Measurements from ENCODE around the gene FBXO28.

FBXO28 gene

DNA sequence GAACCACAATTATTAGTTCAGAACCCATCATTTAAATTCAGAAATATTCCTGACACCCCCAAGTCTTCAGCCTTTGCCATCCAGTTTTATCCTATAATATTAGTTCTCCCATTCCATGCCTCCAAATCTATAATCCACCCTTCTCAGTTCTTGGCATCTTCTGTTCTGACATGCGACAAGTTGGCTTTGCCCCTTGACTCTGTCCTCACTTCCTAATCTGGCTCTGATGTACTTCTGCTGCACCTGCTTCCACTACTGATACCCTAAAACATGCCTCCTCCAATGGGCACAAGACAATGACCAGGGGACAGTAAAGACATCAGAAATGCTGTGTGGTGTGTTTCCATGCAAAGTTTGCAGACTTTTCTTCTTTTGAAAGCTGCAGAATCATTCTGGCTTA is 17.1 kb upstream of the FBXO28 start:
- no peak for FAIRE-seq

DNA sequence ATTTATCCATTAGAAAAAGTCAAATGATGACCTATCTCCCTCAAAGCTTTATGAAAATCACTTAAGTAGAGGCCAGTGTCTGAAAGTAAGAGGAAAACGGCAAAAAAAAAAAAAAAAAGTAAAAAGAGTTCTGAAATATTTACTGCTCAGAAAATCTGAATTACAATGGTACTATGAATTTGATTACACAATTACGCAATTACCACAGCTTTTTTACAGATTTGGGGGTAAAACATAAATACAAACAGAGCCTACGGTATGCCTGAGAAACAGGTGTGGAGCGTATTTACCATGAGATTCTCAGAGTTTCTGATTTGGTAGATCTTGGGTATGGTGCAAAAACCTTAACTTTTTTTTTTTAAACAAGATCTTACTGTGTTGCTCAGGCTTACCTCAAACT is 15.9 kb upstream of the FBXO28 start:
- no peak for FAIRE-seq

DNA sequence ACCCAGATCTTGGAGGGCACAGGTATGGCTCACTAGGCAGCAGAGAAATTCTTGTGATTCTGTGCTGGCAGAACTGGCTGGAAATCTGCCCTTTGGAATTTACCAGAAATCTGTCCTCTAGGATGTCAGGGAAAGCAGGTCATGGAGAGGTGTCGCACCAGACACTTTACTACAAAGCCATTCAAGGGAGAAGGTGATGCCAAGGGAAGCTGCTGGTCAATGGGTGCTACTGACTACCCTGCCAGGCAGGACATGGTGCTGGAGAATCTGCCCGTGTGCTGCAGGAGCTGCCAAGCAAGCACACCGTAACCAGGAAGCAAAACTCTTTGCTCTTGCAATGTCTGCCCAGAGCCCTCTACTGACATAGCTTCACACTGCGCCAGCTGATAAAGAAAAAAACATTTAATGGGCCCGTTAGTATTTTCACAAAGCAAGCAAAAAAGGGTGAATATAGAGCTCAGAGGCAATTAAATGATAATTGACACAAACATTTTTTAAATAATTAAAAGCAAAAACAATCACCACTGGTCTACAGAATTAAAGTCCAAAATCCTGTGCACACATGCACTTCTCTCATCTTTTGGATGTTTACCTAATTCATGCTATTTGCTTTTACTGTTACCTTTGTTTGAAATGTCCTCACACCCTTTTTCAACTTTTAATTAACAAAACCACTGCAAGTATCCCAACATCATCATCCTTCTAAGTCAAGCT is 7.2 kb upstream of the FBXO28 start:
- FAIRE-seq, result peak; percentile 78

DNA sequence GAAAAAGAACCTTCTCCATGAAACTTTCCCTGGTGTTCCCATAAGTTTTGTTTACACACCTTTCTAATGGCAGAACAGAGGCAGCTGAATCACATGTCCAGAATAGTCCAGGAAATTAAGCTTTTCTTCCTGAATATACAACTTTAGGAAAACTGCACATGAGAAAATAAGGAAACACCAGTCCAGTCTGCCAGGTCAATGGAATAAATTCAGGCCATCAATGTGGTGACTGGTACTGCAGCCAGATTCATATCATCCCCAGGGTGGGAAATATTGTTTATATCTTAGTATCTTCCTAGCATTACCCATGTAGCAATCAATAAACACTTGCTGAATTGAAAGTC is 6.7 kb upstream of the FBXO28 start:
- no peak for FAIRE-seq

DNA sequence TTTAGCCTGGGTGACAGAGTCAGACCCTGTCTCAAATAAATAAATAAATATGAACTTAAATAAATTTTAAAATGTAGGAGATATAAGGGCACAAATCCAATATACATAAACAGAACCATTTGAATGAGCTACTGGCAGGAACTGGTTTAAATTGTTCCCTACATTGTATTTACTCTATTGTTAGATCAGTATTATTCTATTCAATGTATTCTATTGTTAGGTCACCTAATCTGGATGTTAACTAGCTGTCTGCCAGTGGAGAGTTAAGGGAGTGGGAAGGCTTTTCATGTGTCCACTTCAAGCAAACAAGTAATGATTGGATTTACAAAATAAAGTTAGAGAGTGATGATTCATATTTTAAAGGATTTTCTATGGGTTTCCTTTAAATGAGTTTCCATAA is 4.9 kb upstream of the FBXO28 start:
- FAIRE-seq, result no peak

DNA sequence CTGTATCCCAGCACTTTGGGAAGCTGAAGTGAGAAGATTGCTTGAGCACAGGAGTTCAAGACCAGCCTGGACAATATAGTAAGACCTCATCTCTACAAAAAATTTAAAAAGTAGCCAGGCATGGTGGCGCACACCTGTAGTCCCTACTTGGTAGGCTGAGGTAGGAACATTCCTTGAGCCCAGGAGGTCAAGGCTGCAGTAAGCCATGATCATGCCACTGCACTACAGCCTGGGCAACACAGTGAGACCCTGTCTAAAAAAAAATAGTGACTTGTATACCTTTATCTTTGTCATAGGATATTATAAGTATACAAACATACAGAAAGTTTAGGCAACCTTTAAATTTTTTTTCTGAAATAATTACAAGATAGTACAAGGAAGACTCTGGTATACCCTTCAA is 3.9 kb upstream of the FBXO28 start:
- FAIRE-seq, result no peak

DNA sequence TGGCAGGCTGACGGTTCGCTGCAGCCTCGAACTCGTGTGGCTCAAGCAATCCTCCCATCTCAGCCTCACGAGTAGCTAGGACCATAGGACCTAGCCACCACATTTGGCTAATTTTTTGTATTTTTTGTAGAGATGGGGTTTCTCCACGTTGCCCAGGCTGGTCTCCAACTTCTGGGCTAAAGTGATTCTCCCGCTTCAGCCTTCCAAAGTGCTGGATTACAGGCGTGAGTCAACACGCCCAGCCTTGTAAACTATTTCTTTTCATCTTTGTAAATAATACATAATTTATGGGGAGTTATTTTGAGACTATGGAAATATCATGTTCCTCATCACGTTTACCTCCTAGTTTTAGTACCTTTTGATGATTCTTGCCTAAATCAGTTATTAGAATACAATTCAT is 906 bp upstream of the FBXO28 start:
- FAIRE-seq, result no peak

DNA sequence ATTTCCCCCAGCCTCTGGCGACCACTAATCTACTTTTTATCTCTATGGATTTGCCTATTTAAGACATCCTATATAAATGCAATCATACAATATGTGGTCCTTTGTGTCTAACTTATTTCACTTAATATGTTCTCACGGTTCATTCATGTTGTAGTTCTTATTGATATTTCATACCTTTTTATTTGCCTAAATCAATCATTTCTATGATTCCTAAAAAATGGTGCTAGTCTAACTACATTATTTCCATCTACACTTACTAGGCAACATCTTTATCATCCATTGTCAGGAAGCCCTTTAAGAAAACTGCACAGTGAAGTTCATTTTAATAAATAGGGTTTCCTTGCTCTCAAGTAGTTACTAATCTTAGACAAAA is 380 bp upstream of the FBXO28 start:
- no peak for FAIRE-seq

DNA sequence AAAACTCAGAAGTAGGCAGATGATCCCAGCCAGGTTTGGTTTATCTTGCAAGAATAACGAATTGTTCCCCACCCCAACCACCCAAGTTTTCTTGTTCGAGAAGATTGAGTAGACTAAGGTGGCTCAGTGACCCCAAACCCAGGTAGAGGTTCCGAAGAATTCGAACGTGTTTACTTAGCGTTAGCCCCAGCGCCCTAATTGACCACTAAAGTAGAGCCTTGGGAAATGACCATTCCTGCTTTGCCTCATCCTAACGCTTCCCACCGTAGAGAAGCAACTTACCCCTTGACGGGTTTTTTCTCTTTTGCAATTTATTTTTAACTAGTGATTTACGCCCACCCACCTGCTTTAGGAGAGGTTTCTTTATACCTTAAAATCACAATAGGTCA is 870 bp downstream of the FBXO28 start:
- FAIRE-seq, result no peak

DNA sequence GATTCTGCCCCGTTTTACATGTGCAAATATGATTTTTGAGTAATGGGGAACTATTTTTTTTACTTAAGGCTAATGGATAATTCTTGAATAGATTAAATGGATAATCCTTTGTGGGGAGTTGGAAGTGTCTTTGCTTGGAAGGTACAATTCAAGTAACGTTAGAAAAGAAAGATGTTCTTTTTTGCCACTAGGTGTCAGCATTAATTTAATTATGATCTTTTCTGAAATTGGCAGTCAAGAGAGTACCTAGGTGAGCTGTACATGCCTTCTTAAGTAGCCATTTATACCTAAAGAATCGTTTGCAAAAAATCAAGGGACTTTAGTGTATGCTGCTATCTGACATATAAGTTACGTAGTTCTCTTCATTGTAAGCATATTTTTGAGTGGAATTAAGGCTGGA is 2.2 kb downstream of the FBXO28 start:
- FAIRE-seq, result peak; percentile 98

DNA sequence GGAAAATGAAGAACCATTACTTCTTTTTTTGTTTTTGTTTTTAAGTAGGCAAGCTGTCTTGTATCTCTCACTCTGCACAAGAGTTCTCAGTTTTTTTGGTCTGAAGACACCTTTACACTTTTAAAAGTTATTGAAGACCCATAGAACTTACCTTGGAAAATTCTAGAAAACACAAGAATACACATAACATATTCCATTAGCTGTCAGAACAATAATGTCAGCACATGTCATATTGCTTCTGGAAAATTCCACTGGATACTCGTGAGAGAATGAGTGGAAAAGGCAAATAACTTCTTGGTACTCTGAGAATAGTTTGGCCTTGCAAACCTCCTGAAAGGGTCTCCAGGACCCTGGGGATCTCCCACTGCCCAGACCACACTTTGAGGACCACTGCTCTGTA is 4.8 kb downstream of the FBXO28 start:
- no peak for FAIRE-seq

DNA sequence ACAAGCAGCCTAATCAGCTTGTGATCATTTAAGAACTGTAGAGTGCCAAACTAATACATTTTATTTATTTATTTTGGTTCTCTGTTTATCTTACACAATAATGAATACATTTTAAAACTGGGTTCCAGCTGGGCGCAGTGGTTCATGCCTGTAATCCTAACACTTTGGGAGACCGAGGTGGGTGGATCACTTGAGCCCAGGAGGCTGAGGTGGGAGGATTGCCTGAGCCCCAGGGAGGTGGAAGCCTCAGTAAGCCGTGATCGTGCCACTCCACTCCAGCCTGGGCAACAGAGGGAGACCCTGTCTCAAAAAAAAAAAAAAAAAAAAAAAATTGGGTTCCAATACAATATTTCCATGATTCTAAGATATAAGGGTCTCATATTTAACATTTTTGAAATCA is 9.2 kb downstream of the FBXO28 start:
- FAIRE-seq, result no peak

DNA sequence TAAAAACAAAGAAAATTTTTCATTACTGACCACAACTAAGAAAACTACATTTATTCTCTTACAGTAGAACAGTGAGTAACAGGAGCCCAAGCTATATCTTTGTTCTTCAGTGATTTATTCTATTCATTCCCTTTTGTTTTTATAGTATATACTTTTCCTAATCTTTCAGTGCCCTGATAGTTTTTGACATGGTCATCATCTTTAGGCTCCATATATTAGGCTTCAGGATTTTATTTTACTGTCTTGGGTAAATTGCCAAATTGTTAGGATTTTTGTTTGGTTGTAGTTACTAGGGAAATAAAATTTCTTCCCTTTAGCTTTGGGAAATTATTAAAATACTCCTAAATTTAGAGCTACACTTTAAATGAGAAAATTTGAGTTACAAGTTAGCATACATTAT is 10.3 kb downstream of the FBXO28 start:
- FAIRE-seq, result peak; percentile 59

DNA sequence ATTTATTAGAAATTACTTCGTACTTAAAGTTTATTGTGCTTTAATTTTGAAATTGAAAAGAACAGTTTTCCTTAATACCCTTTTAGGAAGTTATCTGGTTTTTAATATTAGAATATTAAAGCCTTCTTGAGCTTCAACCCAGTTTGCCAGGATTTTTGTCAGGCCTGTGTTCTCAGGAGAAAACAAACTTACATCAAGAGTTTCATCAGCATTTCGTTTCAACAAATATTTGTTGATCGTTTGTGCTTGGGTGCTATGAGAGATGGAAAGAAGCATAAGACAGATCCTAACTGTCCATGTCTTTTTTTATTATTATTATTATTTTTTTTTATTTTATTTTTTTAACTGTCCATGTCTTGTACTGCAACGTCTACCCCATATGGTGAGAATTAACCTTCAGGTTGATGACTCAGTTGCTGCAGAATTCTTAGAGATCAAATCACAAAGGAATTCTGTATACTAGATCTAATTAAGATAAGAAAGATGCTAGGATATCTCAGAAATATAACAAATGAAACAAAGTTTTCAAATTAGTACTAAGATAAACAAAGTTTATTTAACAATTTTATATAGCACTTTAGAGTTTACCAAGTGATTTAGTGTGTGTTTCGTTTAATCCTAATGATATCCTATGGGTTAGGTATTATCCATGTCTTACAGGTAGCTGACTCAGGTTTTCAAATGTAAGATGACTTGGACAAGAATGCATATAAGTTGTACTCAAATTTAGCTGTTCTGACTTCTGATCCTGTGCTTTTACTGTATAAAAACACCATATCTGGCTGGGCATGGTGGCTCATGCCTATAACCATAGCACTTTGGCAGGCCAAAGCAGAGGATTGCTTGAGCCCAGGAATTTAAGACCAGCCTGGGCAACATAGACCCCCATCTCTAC is 14.3 kb downstream of the FBXO28 start:
- peak; percentile 80 for FAIRE-seq

DNA sequence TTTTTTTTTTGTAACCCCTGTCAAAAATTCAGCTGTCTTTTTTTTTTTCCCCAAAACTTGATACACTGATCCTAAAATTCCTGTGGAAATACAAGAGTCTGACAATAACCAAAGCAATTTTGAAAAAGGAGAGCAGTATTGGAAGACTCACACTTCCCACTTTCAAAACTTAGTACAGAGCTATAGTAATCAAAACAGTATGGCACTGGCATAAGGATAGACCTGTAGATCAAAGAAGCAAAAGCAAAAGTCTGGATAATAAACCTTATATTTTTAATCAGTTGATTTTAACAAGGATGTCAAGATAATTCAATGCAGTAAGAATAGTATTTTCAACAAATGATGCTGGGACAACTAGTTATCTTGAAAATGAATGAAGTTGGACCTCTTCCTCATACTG is 17.3 kb downstream of the FBXO28 start:
- FAIRE-seq, result peak; percentile 54

DNA sequence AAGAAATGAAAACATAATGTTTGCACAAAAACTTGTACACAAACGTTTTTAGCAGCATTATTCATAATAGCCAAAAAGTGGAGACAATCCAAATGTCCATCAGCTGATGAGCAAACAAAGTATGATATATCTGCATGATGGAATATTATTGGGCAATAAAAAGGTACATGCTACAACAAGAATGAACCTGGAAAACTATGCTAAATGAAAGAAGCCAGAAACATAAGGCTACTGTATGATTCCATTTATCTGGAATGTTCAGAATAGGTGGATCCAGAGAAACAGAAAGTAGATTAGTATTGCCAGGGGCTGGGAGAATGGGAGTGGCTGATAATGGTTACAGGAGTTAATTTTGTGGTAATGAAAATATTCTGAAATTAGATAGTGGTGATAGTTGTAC is 19.0 kb downstream of the FBXO28 start:
- no peak for FAIRE-seq

DNA sequence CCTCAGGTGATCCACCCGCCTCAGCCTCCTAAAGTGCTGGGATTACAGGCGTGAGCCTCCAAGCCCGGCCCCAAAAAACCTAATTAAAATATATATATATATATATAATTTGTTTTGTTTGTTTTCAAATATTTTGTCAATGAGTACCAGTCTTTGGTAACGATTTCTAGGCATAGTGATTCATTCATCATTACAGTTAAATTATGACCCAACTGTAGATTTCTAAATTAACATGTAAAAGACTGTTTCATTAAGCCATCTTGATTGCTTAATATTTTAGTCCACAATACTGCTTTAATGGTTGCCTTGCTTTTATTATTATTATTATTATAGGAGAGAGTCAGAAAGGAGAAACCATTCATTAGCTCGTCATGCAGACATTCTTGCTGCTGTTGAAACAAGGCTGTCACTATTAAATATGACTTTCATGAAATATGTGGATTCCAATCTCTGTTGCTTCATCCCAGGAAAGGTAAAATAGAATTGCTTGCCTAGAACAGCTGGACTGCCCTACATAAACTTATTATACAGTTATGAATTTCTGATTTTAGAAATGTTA is 19.9 kb downstream of the FBXO28 start:
- peak; percentile 55 for FAIRE-seq

DNA sequence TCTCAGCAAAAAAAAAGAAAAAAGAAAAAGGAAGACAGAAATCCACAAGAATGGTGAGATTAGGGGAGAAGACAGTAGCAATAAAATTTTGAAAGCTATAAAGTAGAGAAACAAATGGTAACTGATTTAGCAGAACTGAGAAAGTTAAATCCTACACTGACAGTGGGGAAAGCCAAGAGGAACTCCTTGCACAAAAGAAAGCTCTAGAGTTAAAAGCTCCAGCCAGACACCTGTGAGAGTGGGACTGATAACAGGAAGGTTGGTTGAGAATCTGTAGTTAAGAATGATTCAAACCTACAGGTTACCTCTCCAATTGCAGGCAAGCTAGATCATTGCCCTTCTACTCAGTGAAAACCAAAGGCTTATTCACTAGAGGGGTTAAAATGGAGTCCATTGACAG is 23.6 kb downstream of the FBXO28 start:
- FAIRE-seq, result no peak

DNA sequence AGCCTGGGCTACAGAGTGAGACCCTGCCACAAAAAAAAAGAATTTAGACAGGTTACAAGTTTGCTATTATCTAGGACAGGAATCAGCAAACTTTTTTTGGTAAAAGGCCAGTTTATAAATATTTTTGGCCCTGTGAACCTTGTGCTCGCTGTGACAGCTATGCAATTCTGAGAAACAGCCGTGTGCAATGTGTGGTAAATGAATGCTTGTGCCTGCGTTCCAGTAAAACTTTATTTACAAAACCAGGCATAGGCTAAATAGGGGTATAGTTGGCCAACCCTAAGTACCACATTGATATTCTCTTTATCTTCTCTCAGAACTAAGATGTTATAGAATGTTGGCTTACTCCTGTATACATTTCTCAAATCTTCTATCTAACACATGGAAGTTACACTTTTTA is 24.3 kb downstream of the FBXO28 start:
- FAIRE-seq, result no peak

DNA sequence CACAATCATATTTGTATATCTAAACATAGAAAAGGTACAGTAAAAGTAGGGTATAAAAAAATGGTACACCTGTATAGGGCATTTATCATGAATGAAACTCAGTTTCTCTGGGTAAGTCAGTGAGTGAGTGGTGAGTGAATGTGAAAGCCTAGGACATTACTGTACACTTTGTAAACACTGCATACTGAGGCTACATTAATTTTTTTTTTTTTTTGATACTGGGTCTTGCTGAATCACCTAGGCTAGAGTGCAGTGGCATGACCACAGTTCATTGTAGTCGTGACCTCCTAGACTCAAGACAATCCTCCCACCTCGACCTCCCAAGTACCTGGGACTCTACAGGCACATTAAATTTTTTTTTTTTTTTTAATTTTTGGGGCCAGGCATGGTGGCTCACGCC is 27.8 kb downstream of the FBXO28 start:
- FAIRE-seq, result no peak

DNA sequence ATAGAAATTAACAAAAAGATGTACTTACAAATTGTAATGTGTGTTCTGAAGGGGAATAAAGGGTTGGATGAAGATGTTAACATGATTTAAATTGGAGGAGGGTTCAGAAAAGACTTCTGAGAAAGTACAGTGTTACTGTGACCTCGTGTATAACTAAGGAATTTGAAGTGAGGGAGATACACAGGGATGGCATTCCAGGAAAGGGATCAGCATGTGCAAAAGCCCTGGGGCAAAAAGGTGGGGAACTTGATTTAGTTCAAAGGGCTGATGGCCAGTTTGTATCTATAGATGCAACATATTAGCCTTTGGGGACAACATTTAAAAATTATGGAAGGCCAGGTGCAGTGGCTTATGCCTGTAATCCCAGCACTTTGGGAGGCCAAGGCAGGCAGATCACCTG is 35.8 kb downstream of the FBXO28 start:
- no peak for FAIRE-seq

DNA sequence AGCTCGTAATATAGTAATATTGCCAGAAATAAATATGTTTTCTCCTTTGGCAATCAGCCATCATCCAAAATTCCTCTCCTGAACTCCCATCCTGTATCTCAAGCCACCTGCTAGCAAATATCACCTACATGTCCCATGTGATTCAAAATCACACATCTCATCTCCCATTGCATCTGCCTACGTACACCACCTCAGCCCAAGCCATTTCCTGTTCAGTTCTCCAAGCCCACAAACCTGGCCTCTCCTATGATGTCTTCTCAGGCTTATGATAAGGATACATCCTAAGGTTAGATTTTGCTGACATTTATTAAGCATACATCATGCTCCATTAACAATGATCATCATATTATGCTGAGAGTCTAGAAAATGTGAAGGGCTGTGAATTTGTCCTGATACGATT is 37.2 kb downstream of the FBXO28 start:
- FAIRE-seq, result no peak

DNA sequence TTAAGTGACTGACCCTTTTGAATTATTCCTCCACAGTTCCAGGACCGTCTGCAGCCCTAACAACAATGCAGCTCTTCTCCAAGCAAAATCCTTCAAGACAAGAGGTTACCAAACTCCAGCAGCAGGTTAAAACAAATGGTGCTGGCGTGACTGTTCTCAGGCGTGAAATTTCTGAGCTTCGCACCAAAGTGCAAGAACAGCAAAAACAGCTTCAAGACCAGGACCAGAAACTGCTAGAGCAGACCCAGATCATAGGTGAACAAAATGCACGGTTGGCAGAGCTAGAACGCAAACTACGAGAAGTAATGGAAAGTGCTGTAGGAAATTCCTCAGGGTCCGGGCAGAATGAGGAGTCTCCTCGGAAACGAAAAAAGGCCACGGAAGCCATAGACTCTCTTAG is 43.4 kb downstream of the FBXO28 start:
- FAIRE-seq, result no peak

DNA sequence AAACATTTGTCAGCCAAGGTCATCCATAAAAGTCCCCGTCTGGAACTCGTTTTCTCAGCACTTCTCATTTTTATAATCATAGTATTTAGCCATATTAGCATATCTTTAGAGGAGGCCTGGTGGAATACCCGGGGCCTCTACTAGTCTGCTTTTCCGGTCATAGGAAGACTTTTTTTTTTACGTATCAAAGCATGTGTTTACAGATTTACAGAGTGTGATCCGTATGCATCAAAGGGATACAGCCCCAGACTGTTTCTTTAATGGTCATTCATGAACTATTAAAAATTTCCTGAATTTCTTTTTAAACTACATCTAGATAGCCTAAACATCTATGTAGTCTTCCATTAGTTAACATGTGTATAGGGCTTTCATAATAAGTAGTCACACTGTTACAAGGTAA is 45.6 kb downstream of the FBXO28 start:
- FAIRE-seq, result no peak

All from TTC549 (cell line).